NCI-H2196 treated with DMSO at 0.1 percent for 48 hours (cell line): ENCODE data around the gene BMP7.
"Not testable (repeated sequence)": the region's sequence is repeated elsewhere in the genome, so short reads cannot be mapped to it uniquely, and the experiment has no call there.

Experiments used
- DNase-seq: peaks from one replicate; lab custom pipeline; 2025; ENCODE audit not compliant: unreplicated experiment; lab: John Stamatoyannopoulos, UW

The BMP7 gene

GRCh38 chr20:57173986-57174385 lies 92.5 kb downstream of the BMP7 start:
- no peak for DNase-seq

- DNase-seq = no peak
These were observed 93.4 kb downstream of the BMP7 start for GRCh38 chr20:57173041-57173440.

DNA sequence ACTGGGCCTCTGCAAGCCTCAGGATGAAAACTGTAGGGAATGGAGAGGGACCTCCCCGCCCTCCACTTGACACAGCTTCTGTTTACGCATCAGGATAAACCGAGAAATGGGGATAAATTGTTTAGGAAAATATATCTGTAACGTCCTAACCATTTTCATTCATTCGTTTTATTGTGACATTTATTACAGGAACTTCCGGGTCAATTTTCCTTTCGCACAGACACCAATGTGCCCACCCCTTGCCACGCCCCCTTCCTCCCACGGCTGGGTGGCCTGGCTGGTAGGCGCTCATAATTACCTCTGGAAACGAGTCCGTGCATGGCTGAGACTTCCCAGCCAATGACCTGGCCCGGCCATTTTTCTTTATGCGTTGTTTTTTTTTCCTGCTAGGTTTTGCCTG lies 96.1 kb downstream of the BMP7 start:
- no peak for DNase-seq

GRCh38 chr20:57169162-57169561 lies 97.3 kb downstream of the BMP7 start:
- no peak for DNase-seq

- DNase-seq = no peak
These were observed 98.3 kb downstream of the BMP7 start for GRCh38 chr20:57167971-57168701.

DNA sequence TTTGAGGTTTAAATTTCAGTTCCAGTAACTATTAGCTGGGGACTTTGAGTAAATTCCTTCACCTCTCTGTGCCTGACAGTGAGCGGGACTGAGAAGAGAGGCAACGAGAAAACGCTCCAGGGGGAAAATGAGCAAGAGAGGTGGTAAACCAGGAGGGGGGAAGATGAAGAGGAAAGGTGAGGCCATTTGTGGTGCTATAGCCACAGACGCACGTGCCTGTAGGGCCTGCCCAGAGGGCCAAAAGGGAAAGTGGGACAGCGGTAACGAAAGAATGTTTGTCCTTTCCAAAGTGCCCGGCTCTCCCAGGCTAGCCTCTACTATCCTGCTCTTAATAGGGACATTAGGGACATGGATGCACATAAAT lies 99.2 kb downstream of the BMP7 start:
- DNase-seq = no peak

DNA sequence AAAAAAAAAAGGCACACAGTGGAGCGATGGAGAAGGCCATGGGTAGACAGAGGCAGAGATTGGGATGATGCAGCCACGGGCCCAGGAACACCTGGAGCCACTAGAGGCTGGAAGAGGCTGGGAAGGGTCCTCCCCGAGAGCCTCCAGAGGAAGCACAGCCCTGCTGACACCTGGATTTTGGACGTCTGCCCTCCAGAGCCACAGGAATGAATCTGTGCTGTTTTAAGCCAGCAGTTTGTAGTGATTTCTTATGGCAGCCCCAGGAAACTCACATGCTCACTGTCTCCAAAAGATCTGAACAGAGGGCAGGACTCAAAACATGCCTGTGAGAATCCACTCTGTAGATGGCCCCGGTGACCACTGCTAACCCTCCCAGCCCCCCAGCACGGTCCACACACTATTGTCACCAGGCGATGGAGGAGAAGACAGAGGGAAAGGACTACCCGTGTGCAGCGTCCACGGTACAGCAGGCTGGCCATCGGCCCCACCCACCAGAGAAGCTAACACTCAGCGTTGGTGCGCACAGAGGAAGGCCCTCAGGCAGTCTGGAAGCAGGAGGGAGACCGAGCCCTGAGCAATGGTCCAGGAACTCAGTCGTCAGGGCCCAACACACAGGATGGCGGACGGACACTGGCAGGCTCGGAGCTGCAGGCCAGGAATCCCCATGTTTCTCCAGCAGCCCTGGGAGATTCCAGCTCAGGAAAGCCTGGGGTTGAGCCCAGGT lies 99.7 kb downstream of the BMP7 start:
- DNase-seq = no peak

- DNase-seq = no peak
These were observed 100.9 kb downstream of the BMP7 start for GRCh38 chr20:57165427-57166004.

DNA sequence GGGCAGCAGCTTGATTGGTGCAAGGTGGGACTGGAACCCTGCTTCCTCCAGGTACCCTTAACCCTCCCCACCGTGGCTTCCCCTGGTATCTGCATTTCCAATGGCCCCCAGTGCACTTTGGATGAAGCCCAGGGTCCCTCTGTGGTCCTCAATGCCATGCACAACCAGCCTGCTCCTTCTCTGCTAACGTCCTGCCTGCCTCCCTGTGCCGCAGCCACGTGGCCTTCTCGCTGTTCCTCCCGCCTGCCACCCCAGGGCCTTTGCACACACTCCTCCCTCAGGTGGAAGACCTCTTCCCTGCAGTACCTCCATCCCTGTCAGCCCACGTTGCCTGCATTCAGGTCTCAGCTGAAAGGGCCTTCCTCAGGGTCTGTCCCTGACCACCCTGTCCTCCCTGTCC lies 101.6 kb downstream of the BMP7 start:
- no peak for DNase-seq

- DNase-seq = no peak
These were observed 103.4 kb downstream of the BMP7 start for GRCh38 chr20:57163041-57163440.

GRCh38 chr20:57162362-57162652 lies 104.1 kb downstream of the BMP7 start:
- DNase-seq = no peak

DNA sequence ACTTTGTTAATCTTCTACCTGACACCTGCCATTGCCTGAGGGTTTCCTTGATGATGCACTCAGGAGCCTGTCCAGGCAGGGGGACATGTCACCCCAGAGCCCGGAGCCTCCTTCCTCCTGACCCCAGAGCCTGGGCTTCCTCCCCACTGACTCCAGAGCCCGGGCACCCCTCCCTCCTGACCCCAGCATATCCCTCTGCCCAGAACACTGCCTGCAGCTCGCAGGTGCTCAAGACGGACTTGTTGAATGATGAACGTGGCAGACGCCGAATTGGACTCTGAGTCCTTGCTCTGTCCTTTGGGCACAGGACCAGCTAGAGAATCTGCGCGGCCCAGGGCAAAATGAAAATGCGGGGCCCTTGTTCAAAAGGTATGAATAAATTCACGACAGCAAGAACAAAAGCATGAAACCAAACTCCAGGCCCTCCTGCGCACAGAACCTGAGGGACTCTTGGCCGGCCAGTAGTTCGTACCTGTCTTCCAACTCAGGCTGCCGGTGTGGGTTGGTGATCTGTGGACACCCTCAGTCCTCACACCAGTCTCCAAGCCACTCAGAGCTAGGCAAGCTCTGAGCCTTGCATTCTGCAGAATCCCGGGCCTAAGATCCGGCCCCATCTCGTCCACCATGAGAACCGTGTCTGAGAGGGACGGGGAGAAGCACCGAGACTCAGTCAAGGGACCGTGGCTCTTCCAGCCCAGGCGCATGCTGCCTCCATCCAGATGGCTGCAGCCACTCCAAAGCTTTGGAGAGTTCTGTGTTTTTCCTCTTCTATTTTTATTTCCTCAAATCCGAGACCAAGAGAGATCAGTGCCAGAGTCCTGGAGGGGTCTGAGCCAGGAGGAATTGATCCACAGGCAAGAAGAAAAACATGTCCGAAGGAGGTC lies 104.7 kb downstream of the BMP7 start:
- no peak for DNase-seq

DNA sequence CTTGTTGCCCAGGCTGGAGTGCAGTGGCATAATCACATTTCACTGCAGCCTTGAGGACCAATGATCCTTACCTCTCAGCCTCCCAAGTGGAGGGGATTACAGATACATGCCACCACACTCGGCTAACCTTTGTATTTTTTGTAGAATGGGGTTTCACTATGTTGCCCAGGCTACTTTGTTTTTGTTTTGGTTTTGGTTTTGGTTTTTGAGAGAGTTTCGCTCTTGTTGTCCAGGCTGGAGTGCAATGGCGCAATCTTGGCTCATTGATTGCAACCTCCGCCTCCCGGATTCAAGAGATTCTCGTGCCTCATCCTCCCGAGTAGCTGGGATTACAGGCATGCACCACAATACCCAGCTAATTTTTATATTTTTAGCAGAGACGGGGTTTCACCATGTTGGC lies 105.5 kb downstream of the BMP7 start:
- no peak for DNase-seq

DNA sequence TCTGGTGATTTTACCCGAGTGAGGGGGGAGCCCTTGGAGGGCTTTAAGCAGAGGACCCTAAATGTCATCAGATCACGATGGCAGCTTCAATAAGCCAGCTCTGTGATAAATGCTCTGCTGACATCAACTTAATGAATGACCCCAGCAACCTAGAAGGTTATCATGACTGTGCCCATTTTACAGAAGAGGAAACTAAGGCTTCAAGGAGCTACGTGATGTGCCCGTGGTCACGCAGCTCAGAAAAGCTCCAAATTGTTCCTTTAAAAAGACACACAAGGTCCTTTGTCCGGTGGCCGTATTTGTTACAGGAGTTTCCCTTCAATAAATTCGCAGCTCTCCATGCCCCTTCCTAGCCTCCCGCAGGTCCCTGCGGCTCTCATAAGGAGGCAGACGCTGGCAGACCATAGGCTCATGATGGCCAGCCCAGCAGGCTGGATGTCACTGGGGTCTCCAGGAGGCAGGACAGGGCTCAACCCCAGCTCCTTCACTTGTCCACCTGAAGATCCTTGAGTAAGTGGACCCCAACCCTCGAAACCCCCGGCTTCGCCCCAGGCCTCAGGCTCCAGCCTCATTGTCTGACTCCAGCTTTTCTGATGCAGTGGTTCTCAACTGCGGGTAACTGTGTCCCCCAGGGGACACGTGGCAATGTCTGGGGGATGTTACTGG lies 106.4 kb downstream of the BMP7 start:
- no peak for DNase-seq

- DNase-seq = no peak
These were observed 107.1 kb downstream of the BMP7 start for GRCh38 chr20:57159193-57159851.

DNA sequence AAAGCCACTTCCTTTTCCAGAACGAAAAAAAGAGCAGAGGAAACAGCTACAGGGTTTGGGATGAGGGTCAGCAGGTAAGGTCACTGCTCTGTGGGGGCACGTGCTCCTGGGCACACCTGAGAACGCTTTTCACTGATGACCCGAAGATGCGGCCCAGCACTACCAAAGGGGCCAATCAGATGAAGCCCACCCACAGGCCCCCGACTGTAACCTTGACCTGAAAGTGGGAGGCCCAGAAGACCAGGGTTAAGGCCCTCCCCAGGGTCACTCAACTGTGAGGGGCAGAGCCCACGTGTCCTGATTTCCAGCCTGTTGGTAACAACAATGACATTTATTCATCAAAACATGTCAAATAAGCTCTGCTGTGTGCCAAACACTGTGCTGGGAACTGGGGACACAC lies 108.0 kb downstream of the BMP7 start:
- no peak for DNase-seq

DNA sequence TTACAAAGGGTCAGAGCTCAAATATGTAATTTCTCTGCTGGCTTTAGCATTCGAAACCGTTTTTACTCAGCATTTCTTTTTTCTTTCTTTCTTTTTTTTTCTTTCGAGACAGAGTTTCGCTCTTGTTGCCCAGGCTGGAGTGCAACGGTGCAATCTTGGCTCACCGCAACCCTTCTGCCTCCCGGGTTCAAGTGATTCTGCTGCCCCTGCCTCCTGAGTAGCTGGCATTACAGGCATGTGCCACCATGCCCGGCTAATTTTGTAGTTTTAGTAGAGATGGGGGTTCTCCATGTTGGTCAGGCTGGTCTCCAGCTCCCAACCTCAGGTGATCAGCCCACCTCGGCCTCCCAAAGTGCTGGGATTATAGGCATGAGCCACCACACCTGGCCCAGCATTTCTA lies 108.7 kb downstream of the BMP7 start:
- DNase-seq = not testable (repeated sequence)

DNA sequence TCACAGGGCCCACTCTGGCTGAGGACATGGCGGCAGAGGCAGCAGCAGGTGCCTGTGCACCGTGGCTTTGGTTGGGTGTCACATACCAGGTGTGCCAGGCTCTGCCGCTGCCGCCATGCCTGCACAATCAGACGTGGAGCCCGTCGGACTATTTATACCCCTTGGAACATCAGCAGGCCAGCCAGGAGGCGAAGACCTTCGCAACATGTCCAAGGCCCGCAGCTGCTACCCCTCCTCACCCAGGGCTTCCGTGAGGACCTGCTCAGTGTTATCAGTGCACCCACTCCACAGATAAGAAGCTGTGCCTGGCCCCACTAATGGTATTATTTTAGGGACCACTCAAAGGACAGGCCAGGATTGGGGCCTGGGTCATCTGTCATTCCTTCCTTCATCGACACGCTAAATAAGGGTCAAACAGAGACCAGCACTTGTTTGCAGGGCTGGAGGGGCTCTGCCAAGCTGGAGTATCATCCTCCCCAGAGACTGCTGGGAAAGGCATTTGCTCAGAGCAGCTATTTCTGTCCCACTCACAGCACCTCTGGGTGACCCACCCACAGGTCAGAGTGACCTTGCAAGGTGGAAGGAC lies 109.2 kb downstream of the BMP7 start:
- no peak for DNase-seq

DNA sequence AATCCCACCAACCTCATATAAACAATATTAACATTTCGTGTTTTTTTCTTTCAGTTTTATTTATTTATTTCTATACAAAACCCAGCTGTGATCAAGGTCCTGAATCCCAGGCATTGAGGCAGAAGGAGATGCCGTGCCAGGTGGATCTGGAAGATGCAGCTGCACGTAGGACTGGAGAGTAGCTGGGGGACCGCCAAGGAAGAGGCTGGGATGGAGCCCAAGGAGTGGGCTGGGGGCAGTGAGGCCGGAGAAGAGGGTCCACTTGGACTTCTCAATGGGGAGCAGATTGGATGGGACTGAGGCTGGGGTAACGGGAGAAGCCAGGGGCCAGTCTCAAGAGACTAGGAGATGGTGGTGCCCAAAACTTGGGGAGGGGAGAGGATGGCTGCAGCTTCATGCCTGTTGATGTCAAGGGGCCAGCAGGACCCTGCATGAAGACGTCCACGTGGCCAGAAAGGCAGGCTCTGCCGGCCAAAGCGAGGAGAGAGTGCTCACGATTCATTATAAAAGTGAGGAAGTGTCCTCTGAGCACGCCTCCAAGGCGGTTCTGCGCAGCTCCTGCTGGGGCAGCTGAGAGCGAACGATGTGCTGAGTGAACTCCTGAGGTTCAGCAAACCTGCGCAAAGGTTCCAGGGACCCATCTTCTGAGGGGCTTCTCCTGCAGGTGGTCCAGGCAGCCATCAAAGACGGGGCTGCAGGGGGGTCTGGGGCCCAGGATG lies 110.3 kb downstream of the BMP7 start:
- no peak for DNase-seq

GRCh38 chr20:57155415-57155814 lies 111.0 kb downstream of the BMP7 start:
- DNase-seq = no peak
